ENCODE results near the gene KATNAL1. TPM values are rescaled to one million over a fixed set of nuclear protein-coding genes. Genes with fewer than 3 reads are reported as not detected.

Gene KATNAL1
- total and polyA plus RNA-seq, 2 of the 4 experiments (the other 2 are of a cell fraction) = 6.9 to 16.8 TPM

GRCh38 chr13:30292325-30292724, 15.0 kb downstream of the KATNAL1 start:
- Histone ChIP-seq H3K27ac (ENCODE audit: insufficient read depth, low read length) (no peak overlapping the region), H3K4ac (ENCODE audit: low read depth, low read length) (no peak overlapping the region), H4K91ac (ENCODE audit: insufficient read depth, low read depth, low read length) (no peak overlapping the region), H2AK5ac (ENCODE audit: low read depth, low read length) (no peak overlapping the region), H3K23ac (ENCODE audit: low read depth, low read length) (peak overlapping the region; percentile 35; the same call in 1 of the 2 replicates), H2AFZ (replicated peaks; ENCODE audit: low read length, poor library complexity) (no peak overlapping the region), H3K4me2 (ENCODE audit: low read depth, low read length) (no peak overlapping the region), H4K8ac (ENCODE audit: low read depth in 2 of 2, low read length in 2 of 2) (no peak overlapping the region), H2BK20ac (ENCODE audit: low read depth, low read length) (no peak overlapping the region), H3K56ac (ENCODE audit: extremely low read depth, insufficient read depth, low read length) (no peak overlapping the region), H3K79me1 (ENCODE audit: low read depth in 1 of 2, low read length in 2 of 2) (peaks cover 45 to 75% of the 10 kb centered on the region in 2 experiments), H3K4me1 (ENCODE audit: control insufficient read depth, insufficient read depth, low read length) (peaks cover 3% of the 10 kb centered on the region), H3K14ac (replicated peaks; ENCODE audit: low read depth, low read length) (no peak overlapping the region), H3K36me3 (ENCODE audit: control insufficient read depth, insufficient read depth, low read length) (no peaks in the 10 kb centered on the region), H2AK9ac (replicated peaks; ENCODE audit: low read depth, low read length, poor library complexity) (no peak overlapping the region), H4K20me1 (ENCODE audit: insufficient read depth, low read length) (peaks cover 42% of the 10 kb centered on the region), H3K9me3 (ENCODE audit: control insufficient read depth, insufficient read depth, low read length) (no peaks in the 10 kb centered on the region), H3K18ac (ENCODE audit: low read depth, low read length) (no peak overlapping the region), H3K9ac (ENCODE audit: low read depth, low read length) (no peak overlapping the region), H3K9me1 (ENCODE audit: insufficient read depth, low read length) (peaks cover 10% of the 10 kb centered on the region), H3K4me3 (ENCODE audit: insufficient read depth, low read depth, low read length) (no peak overlapping the region), H2BK5ac (ENCODE audit: low read depth, low read length, poor library complexity, severe bottlenecking) (no peak overlapping the region), H2BK120ac (ENCODE audit: low read depth, low read length) (no peak overlapping the region), H4K5ac (ENCODE audit: low read depth, low read length) (no peak overlapping the region), H3K27me3 (ENCODE audit: control insufficient read depth, insufficient read depth, low read length) (no peaks in the 10 kb centered on the region), H2BK15ac (ENCODE audit: low read depth, low read length) (no peak overlapping the region)
- intact Hi-C loops (cut with micrococcal nuclease) = no loop called here
- dilution Hi-C loops (cut with HindIII; ENCODE audit: low sequenced_read_pairs, unreplicated experiment) = no loop called here
- BruUV-seq (replicated peaks) = no TSS peak
- CTCF ChIA-PET = no interaction called here
- in situ Hi-C loops (cut with MboI; ENCODE audit: low sequenced_read_pairs) = no loop called here
- no peak for ATAC-seq (ENCODE audit: low read depth)
- TF ChIP-seq BHLHE40 (IDR thresholded peaks at IDR 0.05; ENCODE audit: low read depth, low read length) (no peak), FOS (IDR thresholded peaks at IDR 0.05; ENCODE audit: low read depth, low read length) (no peak), RFX5 (IDR thresholded peaks at IDR 0.05; ENCODE audit: low read depth, low read length) (no peak), CEBPB (IDR thresholded peaks at IDR 0.05; ENCODE audit: low read depth, low read length) (no peak), ELK1 (IDR thresholded peaks at IDR 0.05; ENCODE audit: borderline replicate concordance, low read depth, low read length) (no peak), MAFK (IDR thresholded peaks at IDR 0.05; ENCODE audit: low read depth, low read length) (no peak), CHD1 (IDR thresholded peaks at IDR 0.05; ENCODE audit: low read depth, low read length) (no peak), POLR2A (IDR thresholded peaks at IDR 0.05; ENCODE audit: low read depth, low read length) (no peak), NFE2L2 (IDR thresholded peaks at IDR 0.05; ENCODE audit: low read depth, low read length) (no peak), MXI1 (IDR thresholded peaks at IDR 0.05; ENCODE audit: borderline replicate concordance, low read depth, low read length) (no peak), MAZ (IDR thresholded peaks at IDR 0.05; ENCODE audit: borderline replicate concordance, low read depth, low read length) (no peak), SMC3 (IDR thresholded peaks at IDR 0.05; ENCODE audit: low read depth, low read length) (no peak), USF2 (IDR thresholded peaks at IDR 0.05; ENCODE audit: low read depth, low read length) (no peak)
- POLR2A ChIA-PET (ENCODE audit: unreplicated experiment) = no interaction called here
- DNase-seq = no peak

All from IMR-90 (cell line).